ENCODE data around the gene TMEM245. TPM values are rescaled to one million over a fixed set of nuclear protein-coding genes. Genes with fewer than 3 reads are reported as not detected.

TMEM245 gene
- total RNA-seq, 1 experiment from 2014 or later: 23.7 TPM

- H3K9ac ChIP-seq (ENCODE audit: low read length): peak overlapping the region; percentile 6; the same call in 1 of the 2 replicates
- H3F3A ChIP-seq (ENCODE audit: low read length, unreplicated experiment): peaks cover 6% of the 10 kb centered on the region
- H3K27me3 ChIP-seq (ENCODE audit: low read length): no peaks in the 10 kb centered on the region
- intact Hi-C loops (cut with micrococcal nuclease): loop anchor here (2.0 kb wide), 1 partner anchor 20 kb away; the partner anchor contains the start of gene TMEM245
- H3K36me3 ChIP-seq (ENCODE audit: low read depth, low read length): peaks cover 5% of the 10 kb centered on the region
- ATAC-seq: peak; percentile 58
- H2AFZ ChIP-seq (ENCODE audit: low read length): no peak overlapping the region
- peak overlapping the region; percentile 42 for H3K4me2 ChIP-seq (ENCODE audit: low read length)
- no TSS peak for BruUV-seq (replicated peaks)
- H3K4me3 ChIP-seq (ENCODE audit: low read length): no peak overlapping the region
- peaks cover 93% of the 10 kb centered on the region for H3K79me2 ChIP-seq (ENCODE audit: low read length)
- TF ChIP-seq CTCF (conservative IDR thresholded peaks at IDR 0.05; ENCODE audit: low read depth, low read length) (peak; percentile 44), EZH2phosphoT487 (IDR thresholded peaks at IDR 0.05; ENCODE audit: borderline replicate concordance, low read length) (no peak), EZH2 (IDR thresholded peaks at IDR 0.05; ENCODE audit: low read length, unreplicated experiment) (no peak)
- POLR2A ChIA-PET (ENCODE audit: unreplicated experiment): interaction anchor here (0.6 kb wide), 1 partner anchor 9 kb away, joined by 3 read pairs; no protein-coding TSS in a partner anchor
- H3K9me2 ChIP-seq (replicated peaks; ENCODE audit: low read length): no peaks in the 10 kb centered on the region
- H4K20me1 ChIP-seq (ENCODE audit: low read length): peaks cover 10% of the 10 kb centered on the region; the same call in 1 of the 2 replicates
- peak overlapping the region; percentile 62 for H3K27ac ChIP-seq (ENCODE audit: low read length)
- CTCF ChIA-PET: no interaction called here
- no peaks in the 10 kb centered on the region for H3K9me3 ChIP-seq (ENCODE audit: low read length)
- DNase-seq: peak; percentile 51
- H3K4me1 ChIP-seq (ENCODE audit: insufficient read depth, low read length): peaks cover 48% of the 10 kb centered on the region
Measured at GRCh38 chr9:109098171-109098959, 21.4 kb downstream of the TMEM245 start.

GRCh38 chr9:109097146-109097545 lies 22.6 kb downstream of the TMEM245 start:
- no peak overlapping the region for H2AFZ ChIP-seq (ENCODE audit: low read length)
- ChIA-PET CTCF (interaction anchor here (0.6 kb wide), 1 partner anchor 221 kb away, joined by 7 read pairs; no protein-coding TSS in a partner anchor), POLR2A (ENCODE audit: unreplicated experiment) (no interaction called here)
- peaks cover 5% of the 10 kb centered on the region; the same call in 1 of the 2 replicates for H3K36me3 ChIP-seq (ENCODE audit: low read depth, low read length)
- intact Hi-C loops (cut with micrococcal nuclease): no loop called here
- H3K4me3 ChIP-seq (ENCODE audit: low read length): no peak overlapping the region
- H3K4me2 ChIP-seq (ENCODE audit: low read length): no peak overlapping the region
- H3K27ac ChIP-seq (ENCODE audit: low read length): no peak overlapping the region
- H3K27me3 ChIP-seq (ENCODE audit: low read length): no peaks in the 10 kb centered on the region
- no peak for ATAC-seq
- H3K9me3 ChIP-seq (ENCODE audit: low read length): no peaks in the 10 kb centered on the region
- TF ChIP-seq EZH2 (IDR thresholded peaks at IDR 0.05; ENCODE audit: low read length, unreplicated experiment): no peak
- TF ChIP-seq CTCF (conservative IDR thresholded peaks at IDR 0.05; ENCODE audit: low read depth, low read length): no peak
- TF ChIP-seq EZH2phosphoT487 (IDR thresholded peaks at IDR 0.05; ENCODE audit: borderline replicate concordance, low read length): no peak
- peaks cover 37% of the 10 kb centered on the region for H3K4me1 ChIP-seq (ENCODE audit: insufficient read depth, low read length)
- H3K9ac ChIP-seq (ENCODE audit: low read length): no peak overlapping the region
- H4K20me1 ChIP-seq (ENCODE audit: low read length): peaks cover 7% of the 10 kb centered on the region; the same call in 1 of the 2 replicates
- H3K9me2 ChIP-seq (replicated peaks; ENCODE audit: low read length): no peaks in the 10 kb centered on the region
- BruUV-seq (replicated peaks): no TSS peak
- peaks cover 85% of the 10 kb centered on the region for H3K79me2 ChIP-seq (ENCODE audit: low read length)
- H3F3A ChIP-seq (ENCODE audit: low read length, unreplicated experiment): peaks cover 6% of the 10 kb centered on the region
- DNase-seq: no peak

GRCh38 chr9:109095321-109095720 lies 24.4 kb downstream of the TMEM245 start:
- DNase-seq (no peak), ATAC-seq (no peak)
- Histone ChIP-seq H3K27me3 (ENCODE audit: low read length) (no peaks in the 10 kb centered on the region), H3K4me2 (ENCODE audit: low read length) (no peak overlapping the region), H3K4me1 (ENCODE audit: insufficient read depth, low read length) (peaks cover 22% of the 10 kb centered on the region), H3K27ac (ENCODE audit: low read length) (no peak overlapping the region), H3K9me3 (ENCODE audit: low read length) (no peaks in the 10 kb centered on the region), H3K9me2 (replicated peaks; ENCODE audit: low read length) (no peaks in the 10 kb centered on the region), H3K9ac (ENCODE audit: low read length) (no peak overlapping the region), H4K20me1 (ENCODE audit: low read length) (no peaks in the 10 kb centered on the region), H3F3A (ENCODE audit: low read length, unreplicated experiment) (no peaks in the 10 kb centered on the region), H3K4me3 (ENCODE audit: low read length) (no peak overlapping the region), H3K79me2 (ENCODE audit: low read length) (peaks cover 71% of the 10 kb centered on the region), H3K36me3 (ENCODE audit: low read depth, low read length) (peaks cover 12% of the 10 kb centered on the region; the same call in 1 of the 2 replicates), H2AFZ (ENCODE audit: low read length) (no peak overlapping the region)
- BruUV-seq (replicated peaks): no TSS peak
- no peak for TF ChIP-seq EZH2 (IDR thresholded peaks at IDR 0.05; ENCODE audit: low read length, unreplicated experiment)
- no peak for TF ChIP-seq CTCF (conservative IDR thresholded peaks at IDR 0.05; ENCODE audit: low read depth, low read length)
- no peak for TF ChIP-seq EZH2phosphoT487 (IDR thresholded peaks at IDR 0.05; ENCODE audit: borderline replicate concordance, low read length)
- ChIA-PET CTCF (no interaction called here), POLR2A (ENCODE audit: unreplicated experiment) (no interaction called here)
- intact Hi-C loops (cut with micrococcal nuclease): no loop called here

All from PC-3 (cell line).